Measurements from ENCODE around the gene SDK2. TPM values are rescaled to one million over a fixed set of nuclear protein-coding genes. Genes with fewer than 3 reads are reported as not detected.
A peak's percentile ranks its signal among the peaks of the same experiment; 100 is the strongest.

Gene SDK2
- total RNA-seq, 1 donor from 2014 or later = 12.3 TPM

GRCh38 chr17:73360961-73361761 is 283.1 kb downstream of the SDK2 start:
- peak overlapping the region; percentile 43 for H3K27ac Mint-ChIP-seq (ENCODE audit: unreplicated experiment)
- no peak for DNase-seq
- H3K9me3 Mint-ChIP-seq (ENCODE audit: unreplicated experiment) = peaks cover 6% of the 10 kb centered on the region
- no peak for TF ChIP-seq CTCF (IDR thresholded peaks at IDR 0.05; ENCODE audit: partially characterized antibody, unreplicated experiment)
- H3K4me3 Mint-ChIP-seq (ENCODE audit: unreplicated experiment) = no peak overlapping the region
- no peaks in the 10 kb centered on the region for H3K36me3 Mint-ChIP-seq (ENCODE audit: unreplicated experiment)
- H3K27me3 Mint-ChIP-seq (ENCODE audit: unreplicated experiment) = peaks cover 4% of the 10 kb centered on the region
- H3K4me1 Mint-ChIP-seq (ENCODE audit: low read depth, unreplicated experiment) = peaks cover 27% of the 10 kb centered on the region

- TF ChIP-seq CTCF (IDR thresholded peaks at IDR 0.05; ENCODE audit: partially characterized antibody, unreplicated experiment) = no peak
- Mint-ChIP-seq H3K27ac (ENCODE audit: unreplicated experiment) (no peak overlapping the region), H3K4me3 (ENCODE audit: unreplicated experiment) (no peak overlapping the region), H3K9me3 (ENCODE audit: unreplicated experiment) (peaks cover 2% of the 10 kb centered on the region), H3K27me3 (ENCODE audit: unreplicated experiment) (no peaks in the 10 kb centered on the region), H3K36me3 (ENCODE audit: unreplicated experiment) (no peaks in the 10 kb centered on the region), H3K4me1 (ENCODE audit: low read depth, unreplicated experiment) (peaks cover 15% of the 10 kb centered on the region)
- DNase-seq = no peak
Observed at GRCh38 chr17:73359987-73360410, 284.2 kb downstream of the SDK2 start.

- Mint-ChIP-seq H3K9me3 (ENCODE audit: unreplicated experiment) (peaks cover 2% of the 10 kb centered on the region), H3K4me3 (ENCODE audit: unreplicated experiment) (no peak overlapping the region), H3K4me1 (ENCODE audit: low read depth, unreplicated experiment) (peaks cover 13% of the 10 kb centered on the region), H3K36me3 (ENCODE audit: unreplicated experiment) (no peaks in the 10 kb centered on the region), H3K27me3 (ENCODE audit: unreplicated experiment) (no peaks in the 10 kb centered on the region), H3K27ac (ENCODE audit: unreplicated experiment) (no peak overlapping the region)
- TF ChIP-seq CTCF (IDR thresholded peaks at IDR 0.05; ENCODE audit: partially characterized antibody, unreplicated experiment) = no peak
- DNase-seq = no peak
Observed at GRCh38 chr17:73359352-73359751, 284.9 kb downstream of the SDK2 start.

- no peak for TF ChIP-seq CTCF (IDR thresholded peaks at IDR 0.05; ENCODE audit: partially characterized antibody, unreplicated experiment)
- no peak overlapping the region for H3K4me3 Mint-ChIP-seq (ENCODE audit: unreplicated experiment)
- H3K4me1 Mint-ChIP-seq (ENCODE audit: low read depth, unreplicated experiment) = peaks cover 13% of the 10 kb centered on the region
- H3K27me3 Mint-ChIP-seq (ENCODE audit: unreplicated experiment) = no peaks in the 10 kb centered on the region
- H3K27ac Mint-ChIP-seq (ENCODE audit: unreplicated experiment) = no peak overlapping the region
- no peak for DNase-seq
- no peaks in the 10 kb centered on the region for H3K36me3 Mint-ChIP-seq (ENCODE audit: unreplicated experiment)
- H3K9me3 Mint-ChIP-seq (ENCODE audit: unreplicated experiment) = peaks cover 2% of the 10 kb centered on the region
Observed at GRCh38 chr17:73358668-73359067, 285.6 kb downstream of the SDK2 start.

GRCh38 chr17:73357981-73358380 is 286.3 kb downstream of the SDK2 start:
- H3K9me3 Mint-ChIP-seq (ENCODE audit: unreplicated experiment) = peaks cover 2% of the 10 kb centered on the region
- H3K4me3 Mint-ChIP-seq (ENCODE audit: unreplicated experiment) = no peak overlapping the region
- H3K36me3 Mint-ChIP-seq (ENCODE audit: unreplicated experiment) = no peaks in the 10 kb centered on the region
- no peaks in the 10 kb centered on the region for H3K27me3 Mint-ChIP-seq (ENCODE audit: unreplicated experiment)
- no peak overlapping the region for H3K27ac Mint-ChIP-seq (ENCODE audit: unreplicated experiment)
- no peak for TF ChIP-seq CTCF (IDR thresholded peaks at IDR 0.05; ENCODE audit: partially characterized antibody, unreplicated experiment)
- DNase-seq = no peak
- peaks cover 11% of the 10 kb centered on the region for H3K4me1 Mint-ChIP-seq (ENCODE audit: low read depth, unreplicated experiment)

Measured in glutamatergic neuron (in vitro differentiated cells).